ENCODE data around the gene ZNF688. TPM values are rescaled to one million over a fixed set of nuclear protein-coding genes. Genes with fewer than 3 reads are reported as not detected.

ZNF688 gene
- total and polyA plus RNA-seq, 2 of the 13 experiments (the other 11 are each of a cell fraction or from before 2014, with no cell fraction given), result 2.4 to 5.4 TPM

GRCh38 chr16:30539000-30539964, 32.2 kb downstream of the ZNF688 start:
- 62% methylated on average over 8 of the region's 8 CpGs for WGBS (ENCODE audit: low lambda C conversion rate)
- Histone ChIP-seq H3K27ac (ENCODE audit: extremely low read length, insufficient read depth, low read length) (peak overlapping the region; percentile 36), H3K79me2 (ENCODE audit: insufficient read depth, low read length) (peaks cover 17% of the 10 kb centered on the region), H3K9me3 (ENCODE audit: low read length) (no peaks in the 10 kb centered on the region), H3K9ac (ENCODE audit: insufficient read depth, low read depth, low read length) (peak overlapping the region; percentile 3), H3K27me3 (ENCODE audit: control insufficient read depth in 1 of 2, insufficient read depth in 2 of 2, low read length in 2 of 2) (no peaks in the 10 kb centered on the region; a peak in 1 of 5 replicates), H3K36me3 (replicated peaks in 1 of 2; ENCODE audit: control insufficient read depth in 1 of 2, insufficient read depth in 2 of 2, low read length in 2 of 2) (no peaks in the 10 kb centered on the region), H3K4me1 (ENCODE audit: insufficient read depth, low read length) (peaks cover 78% of the 10 kb centered on the region), H3K4me2 (ENCODE audit: low read depth, low read length) (peak overlapping the region; percentile 30), H3K4me3 (replicated peaks in 1 of 3; ENCODE audit: insufficient read depth in 1 of 3, low read depth in 2 of 3, low read length in 3 of 3) (0 out of 6 replicates have a peak overlapping the region, but pooled peaks of 1 of the 3 experiments have one; percentile 3), H2AFZ (ENCODE audit: low read length) (no peak overlapping the region), H4K20me1 (ENCODE audit: insufficient read depth, low read length) (no peaks in the 10 kb centered on the region)
- intact Hi-C loops (cut with micrococcal nuclease; ENCODE audit: unreplicated experiment) (loop anchor here (1.0 kb wide), 1 partner anchor 28 kb away; no protein-coding TSS in a partner anchor), in situ Hi-C loops (cut with HindIII; ENCODE audit: extremely low pct_ligation_motif_present, low pct_unique_long_range_greater_than_20kb) (no loop called here)
- no TSS peak for BruUV-seq (replicated peaks)
- no peak for ATAC-seq
- no peak for DNase-seq (ENCODE audit: low spot score)
- ChIA-PET POLR2A (interaction anchor here (1.3 to 4.0 kb wide), 2 partner anchors 12 to 19 kb away, joined by 3 to 30 read pairs; partner anchors contain the start of gene ZNF764), CTCF (ENCODE audit: low intra/inter-chr PET ratio, low total read pairs) (no interaction called here)
- FAIRE-seq, result no peak
- TF ChIP-seq, protein P1, sequence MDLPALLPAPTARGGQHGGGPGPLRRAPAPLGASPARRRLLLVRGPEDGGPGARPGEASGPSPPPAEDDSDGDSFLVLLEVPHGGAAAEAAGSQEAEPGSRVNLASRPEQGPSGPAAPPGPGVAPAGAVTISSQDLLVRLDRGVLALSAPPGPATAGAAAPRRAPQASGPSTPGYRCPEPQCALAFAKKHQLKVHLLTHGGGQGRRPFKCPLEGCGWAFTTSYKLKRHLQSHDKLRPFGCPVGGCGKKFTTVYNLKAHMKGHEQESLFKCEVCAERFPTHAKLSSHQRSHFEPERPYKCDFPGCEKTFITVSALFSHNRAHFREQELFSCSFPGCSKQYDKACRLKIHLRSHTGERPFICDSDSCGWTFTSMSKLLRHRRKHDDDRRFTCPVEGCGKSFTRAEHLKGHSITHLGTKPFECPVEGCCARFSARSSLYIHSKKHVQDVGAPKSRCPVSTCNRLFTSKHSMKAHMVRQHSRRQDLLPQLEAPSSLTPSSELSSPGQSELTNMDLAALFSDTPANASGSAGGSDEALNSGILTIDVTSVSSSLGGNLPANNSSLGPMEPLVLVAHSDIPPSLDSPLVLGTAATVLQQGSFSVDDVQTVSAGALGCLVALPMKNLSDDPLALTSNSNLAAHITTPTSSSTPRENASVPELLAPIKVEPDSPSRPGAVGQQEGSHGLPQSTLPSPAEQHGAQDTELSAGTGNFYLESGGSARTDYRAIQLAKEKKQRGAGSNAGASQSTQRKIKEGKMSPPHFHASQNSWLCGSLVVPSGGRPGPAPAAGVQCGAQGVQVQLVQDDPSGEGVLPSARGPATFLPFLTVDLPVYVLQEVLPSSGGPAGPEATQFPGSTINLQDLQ (CRISPR knock-in tag; IDR thresholded peaks at IDR 0.05), result no peak
- TF ChIP-seq MAFF (IDR thresholded peaks at IDR 0.05; ENCODE audit: low read depth, low read length), result peak; percentile 42
- no peak for TF ChIP-seq ZNF644 (CRISPR knock-in tag; IDR thresholded peaks at IDR 0.05; ENCODE audit: low read depth)
- no peak for TF ChIP-seq ZNF207 (IDR thresholded peaks at IDR 0.05; ENCODE audit: borderline replicate concordance)
- TF ChIP-seq, protein P2, sequence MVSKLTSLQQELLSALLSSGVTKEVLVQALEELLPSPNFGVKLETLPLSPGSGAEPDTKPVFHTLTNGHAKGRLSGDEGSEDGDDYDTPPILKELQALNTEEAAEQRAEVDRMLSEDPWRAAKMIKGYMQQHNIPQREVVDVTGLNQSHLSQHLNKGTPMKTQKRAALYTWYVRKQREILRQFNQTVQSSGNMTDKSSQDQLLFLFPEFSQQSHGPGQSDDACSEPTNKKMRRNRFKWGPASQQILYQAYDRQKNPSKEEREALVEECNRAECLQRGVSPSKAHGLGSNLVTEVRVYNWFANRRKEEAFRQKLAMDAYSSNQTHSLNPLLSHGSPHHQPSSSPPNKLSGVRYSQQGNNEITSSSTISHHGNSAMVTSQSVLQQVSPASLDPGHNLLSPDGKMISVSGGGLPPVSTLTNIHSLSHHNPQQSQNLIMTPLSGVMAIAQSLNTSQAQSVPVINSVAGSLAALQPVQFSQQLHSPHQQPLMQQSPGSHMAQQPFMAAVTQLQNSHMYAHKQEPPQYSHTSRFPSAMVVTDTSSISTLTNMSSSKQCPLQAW (CRISPR knock-in tag; IDR thresholded peaks at IDR 0.05), result peak; percentile 58; the same call in 1 of the 2 replicates
- TF ChIP-seq ZNF230 (CRISPR knock-in tag; IDR thresholded peaks at IDR 0.05), result peak; percentile 14; the same call in 1 of the 2 replicates
- TF ChIP-seq IRF9 (CRISPR knock-in tag; IDR thresholded peaks at IDR 0.05; ENCODE audit: borderline replicate concordance), result 0 out of 2 replicates have a peak, but pooled peaks have one; percentile 30
- no peak for TF ChIP-seq ZNF589 (CRISPR knock-in tag; conservative IDR thresholded peaks at IDR 0.05)
- TF ChIP-seq ZFP36L1 (CRISPR knock-in tag; IDR thresholded peaks at IDR 0.05), result no peak
- TF ChIP-seq DNMT3B (CRISPR knock-in tag; conservative IDR thresholded peaks at IDR 0.05), result no peak
- TF ChIP-seq LCORL (IDR thresholded peaks at IDR 0.05), result no peak
- TF ChIP-seq LCORL (CRISPR knock-in tag; IDR thresholded peaks at IDR 0.05), result 0 out of 2 replicates have a peak, but pooled peaks have one; percentile 28
- TF ChIP-seq ZKSCAN5 (CRISPR knock-in tag; IDR thresholded peaks at IDR 0.05), result peak; percentile 56; the same call in 1 of the 2 replicates
- 0 out of 2 replicates have a peak, but pooled peaks have one; percentile 27 for TF ChIP-seq ZFP37 (CRISPR knock-in tag; IDR thresholded peaks at IDR 0.05; ENCODE audit: borderline replicate concordance)
- no peak for TF ChIP-seq ZKSCAN8 (CRISPR knock-in tag; IDR thresholded peaks at IDR 0.05; ENCODE audit: borderline replicate concordance)
- TF ChIP-seq NFKBIZ (CRISPR knock-in tag; IDR thresholded peaks at IDR 0.05), result no peak
- TF ChIP-seq MLLT10 (CRISPR knock-in tag; IDR thresholded peaks at IDR 0.05), result no peak
- no peak for TF ChIP-seq ZNF7 (CRISPR knock-in tag; IDR thresholded peaks at IDR 0.05)
- TF ChIP-seq ZBTB8A (CRISPR knock-in tag; IDR thresholded peaks at IDR 0.05; ENCODE audit: borderline replicate concordance, low read depth), result no peak

Measured in HepG2 (cell line).